IMR-90 (cell line): ENCODE measurements around the gene KCNK10.

Experiments
- BHLHE40 ChIP-seq: fragments of 150-350 bp; IDR thresholded peaks from 2 replicates; pipeline ENCODE4 v1.6.1; 2016; ENCODE audit warnings: mild to moderate bottlenecking, low read depth, low read length
- CEBPB ChIP-seq: IDR thresholded peaks from 2 replicates; pipeline ENCODE4 v1.6.1; 2012; ENCODE audit warnings: low read depth, low read length, improper control_type of control experiment
- CHD1 ChIP-seq: IDR thresholded peaks from 2 replicates; pipeline ENCODE4 v1.6.1; 2012; ENCODE audit warnings: low read depth, low read length, improper control_type of control experiment
- CTCF ChIP-seq: conservative IDR thresholded peaks from 2 replicates; pipeline ENCODE4 v1.5.1; 2012; ENCODE audit warnings: mild to moderate bottlenecking, low read depth, low read length, improper control_type of control experiment
- FOS ChIP-seq: fragments of 150-350 bp; IDR thresholded peaks from 2 replicates; pipeline ENCODE4 v1.6.1; 2016; ENCODE audit warnings: low read depth, low read length
- MAFK ChIP-seq: IDR thresholded peaks from 2 replicates; pipeline ENCODE4 v1.6.1; 2012; ENCODE audit warnings: low read depth, low read length, improper control_type of control experiment
- NFE2L2 ChIP-seq: fragments of 150-350 bp; IDR thresholded peaks from 2 replicates; pipeline ENCODE4 v1.6.1; 2016; ENCODE audit warnings: low read depth, mild to moderate bottlenecking, low read length
- POLR2A ChIP-seq: IDR thresholded peaks from 2 replicates; pipeline ENCODE4 v1.6.1; 2012; ENCODE audit warnings: mild to moderate bottlenecking, low read depth, low read length
- RAD21 ChIP-seq: IDR thresholded peaks from 2 replicates; pipeline ENCODE4 v1.6.1; 2012; ENCODE audit warnings: low read length, improper control_type of control experiment
- RCOR1 ChIP-seq: IDR thresholded peaks from 2 replicates; pipeline ENCODE4 v1.6.1; 2012; ENCODE audit warnings: mild to moderate bottlenecking, low read length, improper control_type of control experiment; ENCODE audit not compliant: insufficient replicate concordance
- RFX5 ChIP-seq: IDR thresholded peaks from 2 replicates; pipeline ENCODE4 v1.8.0; 2012; ENCODE audit warnings: low read depth, mild to moderate bottlenecking, low read length, moderate library complexity
- SMC3 ChIP-seq: fragments of 150-350 bp; IDR thresholded peaks from 2 replicates; pipeline ENCODE4 v1.6.1; 2016; ENCODE audit warnings: low read depth, mild to moderate bottlenecking, antibody characterized with exemption, low read length, moderate library complexity
- TF ChIP-seq, protein P1 (sequence below): fragments of 150-350 bp; IDR thresholded peaks from 2 replicates; pipeline ENCODE4 v1.6.1; 2017; ENCODE audit warnings: mild to moderate bottlenecking, antibody characterized with exemption, low read length, low read depth
- TF ChIP-seq, protein P2 (sequence below): fragments of 150-350 bp; IDR thresholded peaks from 2 replicates; pipeline ENCODE4 v1.6.1; 2016; ENCODE audit warnings: low read depth, mild to moderate bottlenecking, low read length, moderate library complexity, borderline replicate concordance

- TF ChIP-seq CTCF (no peak), BHLHE40 (no peak), FOS (no peak), POLR2A (no peak), MAFK (no peak), RFX5 (no peak), NFE2L2 (no peak), SMC3 (no peak), CEBPB (no peak), RAD21 (no peak), RCOR1 (no peak), CHD1 (no peak)
- TF ChIP-seq, protein P1, sequence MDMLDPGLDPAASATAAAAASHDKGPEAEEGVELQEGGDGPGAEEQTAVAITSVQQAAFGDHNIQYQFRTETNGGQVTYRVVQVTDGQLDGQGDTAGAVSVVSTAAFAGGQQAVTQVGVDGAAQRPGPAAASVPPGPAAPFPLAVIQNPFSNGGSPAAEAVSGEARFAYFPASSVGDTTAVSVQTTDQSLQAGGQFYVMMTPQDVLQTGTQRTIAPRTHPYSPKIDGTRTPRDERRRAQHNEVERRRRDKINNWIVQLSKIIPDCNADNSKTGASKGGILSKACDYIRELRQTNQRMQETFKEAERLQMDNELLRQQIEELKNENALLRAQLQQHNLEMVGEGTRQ: no peak
- TF ChIP-seq, protein P2, sequence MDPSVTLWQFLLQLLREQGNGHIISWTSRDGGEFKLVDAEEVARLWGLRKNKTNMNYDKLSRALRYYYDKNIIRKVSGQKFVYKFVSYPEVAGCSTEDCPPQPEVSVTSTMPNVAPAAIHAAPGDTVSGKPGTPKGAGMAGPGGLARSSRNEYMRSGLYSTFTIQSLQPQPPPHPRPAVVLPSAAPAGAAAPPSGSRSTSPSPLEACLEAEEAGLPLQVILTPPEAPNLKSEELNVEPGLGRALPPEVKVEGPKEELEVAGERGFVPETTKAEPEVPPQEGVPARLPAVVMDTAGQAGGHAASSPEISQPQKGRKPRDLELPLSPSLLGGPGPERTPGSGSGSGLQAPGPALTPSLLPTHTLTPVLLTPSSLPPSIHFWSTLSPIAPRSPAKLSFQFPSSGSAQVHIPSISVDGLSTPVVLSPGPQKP: no peak
These were observed 13.0 kb downstream of the KCNK10 start for GRCh38 chr14:88310021-88310420.
